Activated T-cell treated with anti-CD3 and anti-CD28 coated beads for 24 hours (primary cell): Measurements from ENCODE around the gene ABCA12.

ENCODE experiments used
- DNase-seq: peaks from one replicate; pipeline ENCODE4 v3.0.0-alpha.2; 2020; ENCODE audit warnings: low read depth

The ABCA12 gene

GRCh38 chr2:214934006-214934405 lies 204.4 kb downstream of the ABCA12 start:
- DNase-seq = no peak

- no peak for DNase-seq
These were observed 233.8 kb downstream of the ABCA12 start for GRCh38 chr2:214904634-214905033.

- no peak for DNase-seq
These were observed 234.2 kb downstream of the ABCA12 start for GRCh38 chr2:214904176-214904575.

- DNase-seq = no peak
These were observed 236.1 kb downstream of the ABCA12 start for GRCh38 chr2:214902286-214902685.

GRCh38 chr2:214899751-214900150 lies 238.7 kb downstream of the ABCA12 start:
- no peak for DNase-seq

DNA sequence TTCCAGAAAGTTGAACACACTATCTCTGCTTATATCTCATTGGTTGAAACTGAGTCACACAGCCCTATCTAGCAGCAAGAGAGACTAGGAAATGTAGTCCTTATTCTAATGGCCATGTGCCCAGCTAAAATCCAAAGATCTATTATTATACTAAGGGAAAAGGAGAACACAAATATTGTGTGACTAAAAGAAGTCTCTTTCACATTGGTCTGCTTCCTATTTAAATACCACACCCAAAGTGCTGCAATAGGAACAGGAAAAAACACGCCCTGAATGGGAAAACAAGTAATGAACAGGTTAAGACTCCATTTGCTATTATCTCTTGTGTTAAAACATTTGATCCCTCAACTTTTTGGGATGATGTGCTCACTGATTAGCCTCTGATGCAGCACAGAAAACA lies 242.2 kb downstream of the ABCA12 start:
- DNase-seq = no peak

DNA sequence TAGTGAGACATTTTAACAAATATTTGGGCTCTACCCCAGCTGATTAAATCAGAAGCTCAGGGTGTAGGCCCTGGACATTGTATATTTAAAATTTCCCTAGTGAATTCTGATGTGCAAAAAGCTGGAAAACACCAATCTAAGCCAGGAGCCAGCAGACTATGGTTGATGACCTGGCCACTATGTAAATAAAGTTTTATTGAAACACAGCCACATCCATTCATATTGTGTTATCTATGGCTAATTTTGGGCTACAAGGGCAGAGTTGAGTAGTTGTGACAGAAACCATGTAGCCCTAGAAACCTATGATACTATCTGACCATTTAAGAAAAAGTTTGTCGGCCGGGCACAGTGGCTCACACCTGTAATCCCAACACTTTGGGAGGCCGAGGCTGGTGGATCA lies 243.0 kb downstream of the ABCA12 start:
- DNase-seq = no peak

- no peak for DNase-seq
These were observed 249.1 kb downstream of the ABCA12 start for GRCh38 chr2:214889301-214889700.

- DNase-seq = no peak
These were observed 256.7 kb downstream of the ABCA12 start for GRCh38 chr2:214881647-214882202.
